H1 (cell line): ENCODE measurements around the gene SPOCK3. TPM values are rescaled to one million over a fixed set of nuclear protein-coding genes. Genes with fewer than 3 reads are reported as not detected.

ENCODE experiments used
- CTCF ChIA-PET: fragments of 300-600 bp; sonication (Branson Sonifier 250); formaldehyde crosslinking; loops from one replicate; lab custom pipeline; 2021; ENCODE audit not compliant: partially characterized antibody; lab: Charles Lee
- POLR2A ChIA-PET: fragments of 300-600 bp; sonication (Branson Sonifier 250); formaldehyde crosslinking; loops from one replicate; lab custom pipeline; 2021; ENCODE audit warnings: inconsistent platforms; ENCODE audit not compliant: partially characterized antibody; lab: Charles Lee
- DNase-seq, 2 experiments: peaks; one replicate each; pipeline versions ENCODE4 v3.0.0 to v3.0.0-alpha.2; 2010 to 2022; ENCODE audit warnings: low spot score in 2 of 2, low read depth in 1 of 2, mixed read lengths in 1 of 2
- FAIRE-seq: peaks from 2 replicates; lab custom pipeline; 2011; peaks lifted over from hg19 to GRCh38; lab: Jason Lieb, UNC
- H2AFZ ChIP-seq: 2 replicates; pipeline ENCODE4 v1.8.1; 2012; ENCODE audit warnings: low read length, inconsistent platforms
- H2AK5ac ChIP-seq: 2 replicates; pipeline ENCODE4 v1.6.1; 2013; ENCODE audit warnings: low read depth, low read length
- H2BK120ac ChIP-seq: replicated peaks from 2 replicates; pipeline ENCODE3; 2013; ENCODE audit warnings: low read depth, low read length, inconsistent platforms
- H2BK12ac ChIP-seq: 2 replicates; pipeline ENCODE4 v1.6.1; 2013; ENCODE audit warnings: low read depth, low read length
- H2BK15ac ChIP-seq: 2 replicates; pipeline ENCODE4 v1.6.1; 2013; ENCODE audit warnings: low read length
- H2BK20ac ChIP-seq: 2 replicates; pipeline ENCODE4 v1.6.1; 2013; ENCODE audit warnings: low read length
- H2BK5ac ChIP-seq: 2 replicates; pipeline ENCODE4 v1.6.1; 2013; ENCODE audit warnings: low read depth, low read length
- H3K14ac ChIP-seq: 2 replicates; pipeline ENCODE4 v1.6.1; 2013; ENCODE audit warnings: inconsistent platforms; ENCODE audit not compliant: insufficient read length
- H3K18ac ChIP-seq: 2 replicates; pipeline ENCODE4 v1.6.1; 2013; ENCODE audit warnings: low read length; ENCODE audit errors: extremely low read depth
- H3K23ac ChIP-seq: 2 replicates; pipeline ENCODE4 v1.6.1; 2013; ENCODE audit warnings: inconsistent platforms; ENCODE audit not compliant: insufficient read length
- H3K23me2 ChIP-seq: 2 replicates; pipeline ENCODE4 v1.6.1; 2013; ENCODE audit warnings: low read depth, low read length
- H3K27ac ChIP-seq: 2 replicates; pipeline ENCODE4 v1.6.1; 2011; ENCODE audit warnings: low read depth, low read length, inconsistent platforms
- H3K27me3 ChIP-seq, 4 experiments: replicated peaks in 1 of 4; 1 replicate in 1 of 4; 2 replicates in 3 of 4; pipeline versions ENCODE4 v1.6.1 to v1.8.1; 2011 to 2013; ENCODE audit warnings: low read length in 3 of 4, mild to moderate bottlenecking in 3 of 4, inconsistent platforms in 2 of 4, mixed read lengths in 2 of 4, moderate library complexity in 1 of 4; ENCODE audit not compliant: control insufficient read depth in 3 of 4, insufficient read depth in 3 of 4; ENCODE audit errors: extremely low read depth in 1 of 4
- H3K36me3 ChIP-seq, 4 experiments: 2 replicates each; pipeline versions ENCODE4 v1.6.1 to v1.8.1; 2011 to 2013; ENCODE audit warnings: mild to moderate bottlenecking in 4 of 4, low read length in 3 of 4, moderate library complexity in 2 of 4, control low read depth in 1 of 4, inconsistent platforms in 1 of 4; ENCODE audit not compliant: insufficient read depth in 4 of 4, control insufficient read depth in 2 of 4
- H3K4ac ChIP-seq: replicated peaks from 2 replicates; pipeline ENCODE3; 2013; ENCODE audit warnings: low read length, low read depth, mixed read lengths, inconsistent platforms; ENCODE audit not compliant: insufficient read length
- H3K4me1 ChIP-seq, 4 experiments: replicated peaks in 1 of 4; 1 replicate in 1 of 4; 2 replicates in 3 of 4; pipeline versions ENCODE4 v1.6.1 to v1.8.1; 2011 to 2013; ENCODE audit warnings: low read length in 3 of 4, inconsistent platforms in 2 of 4, mixed read lengths in 1 of 4; ENCODE audit not compliant: insufficient read depth in 4 of 4, control insufficient read depth in 3 of 4
- H3K4me2 ChIP-seq, 2 experiments: 2 replicates each; pipeline versions ENCODE4 v1.6.1 to v1.8.1; 2011 to 2013; ENCODE audit warnings: low read depth in 2 of 2, low read length in 2 of 2, control low read depth in 1 of 2, inconsistent platforms in 1 of 2, mild to moderate bottlenecking in 1 of 2; ENCODE audit not compliant: insufficient read depth in 1 of 2
- H3K4me3 ChIP-seq, 4 experiments: fragments of 200-600, 300-600 bp in 1 of 4; sonication (generic), shearing (Covaris generic), sonication (Bioruptor Twin) in 1 of 4; 2 replicates each; pipeline versions ENCODE4 v1.5.1 to v1.8.1; 2011 to 2016; ENCODE audit warnings: low read length in 4 of 4, low read depth in 3 of 4, control low read depth in 2 of 4, inconsistent platforms in 2 of 4, mild to moderate bottlenecking in 2 of 4, mixed read lengths in 1 of 4, moderate library complexity in 1 of 4; ENCODE audit not compliant: insufficient read depth in 2 of 4; ENCODE audit errors: extremely low read depth in 1 of 4
- H3K56ac ChIP-seq: replicated peaks from 2 replicates; pipeline ENCODE3; 2013; ENCODE audit warnings: low read depth, mild to moderate bottlenecking, mixed read lengths, low read length, inconsistent platforms; ENCODE audit not compliant: insufficient read length
- H3K79me1 ChIP-seq: 2 replicates; pipeline ENCODE4 v1.6.1; 2013; ENCODE audit warnings: low read depth, low read length, control low read depth
- H3K79me2 ChIP-seq, 2 experiments: 2 replicates each; pipeline versions ENCODE4 v1.6.1 to v1.8.1; 2012 to 2013; ENCODE audit warnings: low read length in 2 of 2, mild to moderate bottlenecking in 2 of 2, inconsistent platforms in 1 of 2; ENCODE audit not compliant: insufficient read depth in 2 of 2, control insufficient read depth in 1 of 2
- H3K9ac ChIP-seq, 4 experiments: replicated peaks in 1 of 4; 1 replicate in 1 of 4; 2 replicates in 3 of 4; pipeline versions ENCODE4 v1.6.1 to v1.8.1; 2011 to 2013; ENCODE audit warnings: low read depth in 3 of 4, low read length in 3 of 4, control low read depth in 2 of 4, mild to moderate bottlenecking in 2 of 4, moderate library complexity in 2 of 4, inconsistent platforms in 1 of 4; ENCODE audit errors: extremely low read depth in 1 of 4
- H3K9me3 ChIP-seq, 2 experiments: 2 replicates each; pipeline versions ENCODE4 v1.6.1 to v1.8.1; 2012 to 2013; ENCODE audit warnings: mild to moderate bottlenecking in 2 of 2, moderate library complexity in 2 of 2, control low read depth in 1 of 2, inconsistent platforms in 1 of 2, low read depth in 1 of 2, low read length in 1 of 2, mixed read lengths in 1 of 2; ENCODE audit not compliant: insufficient read depth in 2 of 2
- H4K20me1 ChIP-seq, 2 experiments: replicated peaks in 1 of 2; 2 replicates each; pipeline versions ENCODE3 to v1.8.1; 2011 to 2013; ENCODE audit warnings: inconsistent platforms in 2 of 2, low read length in 2 of 2, mild to moderate bottlenecking in 1 of 2; ENCODE audit not compliant: insufficient read depth in 2 of 2, control insufficient read depth in 1 of 2
- H4K5ac ChIP-seq: 2 replicates; pipeline ENCODE4 v1.6.1; 2013; ENCODE audit warnings: low read length, low read depth, mixed read lengths, inconsistent platforms; ENCODE audit not compliant: insufficient read length
- H4K8ac ChIP-seq: 2 replicates; pipeline ENCODE4 v1.8.0; 2013; ENCODE audit warnings: mild to moderate bottlenecking, moderate library complexity, low read length, inconsistent platforms; ENCODE audit not compliant: insufficient read depth; ENCODE audit errors: extremely low read depth
- H4K91ac ChIP-seq: replicated peaks from 2 replicates; pipeline ENCODE3; 2013; ENCODE audit warnings: low read length, mixed read lengths, inconsistent platforms; ENCODE audit not compliant: insufficient read length
- CBX8 ChIP-seq: fragments of 300-800, 300-1000 bp; sonication (generic); IDR thresholded peaks from 2 replicates; pipeline ENCODE4 v1.7.1; 2016; ENCODE audit warnings: low read depth, low read length, borderline replicate concordance
- CHD1 ChIP-seq: IDR thresholded peaks from 2 replicates; pipeline ENCODE4 v1.6.1; 2012; ENCODE audit warnings: low read depth, low read length, improper control_type of control experiment
- CREB1 ChIP-seq: IDR thresholded peaks from 2 replicates; pipeline ENCODE4 v1.6.1; 2012; ENCODE audit warnings: inconsistent platforms
- CTCF ChIP-seq, 3 experiments: IDR thresholded peaks; 1 replicate in 2 of 3; 2 replicates in 1 of 3; pipeline versions ENCODE4 v1.5.1 to v1.6.1; 2011; ENCODE audit warnings: low read length in 3 of 3, mild to moderate bottlenecking in 3 of 3, inconsistent platforms in 2 of 3, low read depth in 1 of 3, moderate library complexity in 1 of 3; ENCODE audit not compliant: insufficient read depth in 1 of 3; ENCODE audit errors: control extremely low read depth in 1 of 3
- GTF2F1 ChIP-seq: IDR thresholded peaks from 2 replicates; pipeline ENCODE4 v1.6.1; 2012; ENCODE audit warnings: low read depth, low read length, improper control_type of control experiment, borderline replicate concordance
- JUN ChIP-seq: IDR thresholded peaks from 2 replicates; pipeline ENCODE4 v1.6.1; 2011; ENCODE audit warnings: low read depth, mild to moderate bottlenecking, improper control_type of control experiment, low read length
- POLR2A ChIP-seq, 2 experiments: IDR thresholded peaks; 1 replicate in 1 of 2; 2 replicates in 1 of 2; pipeline ENCODE4 v1.6.1; 2011; ENCODE audit warnings: low read depth in 2 of 2, low read length in 2 of 2, mild to moderate bottlenecking in 2 of 2; ENCODE audit errors: control extremely low read depth in 1 of 2
- RAD21 ChIP-seq, 2 experiments: IDR thresholded peaks in 1 of 2; conservative IDR thresholded peaks in 1 of 2; 2 replicates each; pipeline ENCODE4 v1.6.1; 2011; ENCODE audit warnings: low read depth in 2 of 2, low read length in 2 of 2, improper control_type of control experiment in 1 of 2, inconsistent platforms in 1 of 2, mild to moderate bottlenecking in 1 of 2, moderate library complexity in 1 of 2
- SIX5 ChIP-seq: IDR thresholded peaks from 2 replicates; pipeline ENCODE4 v1.6.1; 2011; ENCODE audit warnings: mild to moderate bottlenecking, low read depth, low read length
- TCF12 ChIP-seq: IDR thresholded peaks from 2 replicates; pipeline ENCODE4 v1.6.1; 2011; ENCODE audit warnings: low read depth, mild to moderate bottlenecking, low read length
- ZNF274 ChIP-seq: IDR thresholded peaks from 2 replicates; pipeline ENCODE4 v1.7.0; 2012; ENCODE audit warnings: low read length, borderline replicate concordance; ENCODE audit errors: extremely low read depth
- WGBS, 2 experiments: shearing (Covaris generic) in 1 of 2; methylation state at CpG; one replicate each; pipeline versions ENCODE4 v1.1.6 to v1.1.7; 2013 to 2015; ENCODE audit warnings: low lambda C conversion rate in 2 of 2, mixed read lengths in 2 of 2, inconsistent platforms in 1 of 2, low coverage in 1 of 2, missing lambda C conversion rate in 1 of 2; ENCODE audit not compliant: insufficient replicate concordance in 2 of 2, insufficient coverage in 1 of 2, insufficient read length in 1 of 2; ENCODE audit errors: extremely low coverage in 1 of 2, missing lambda C conversion rate in 1 of 2; 5-methylcytosine and 5-hydroxymethylcytosine counted together
- polyA plus RNA-seq, 7 experiments: library from polyadenylated mRNA; depleted of rRNA in 3 of 7; stranded (reverse) in 5 of 7; unstranded in 2 of 7; fragments of >200 nt in 5 of 7; fragments of 200-250 nt in 2 of 7; gene quantifications; 1 replicate in 5 of 7; 2 replicates in 1 of 7; 4 replicates in 1 of 7; pipeline versions ENCODE4 v1.2.1 to v1.2.3, GENCODE V29; 2011 to 2013; ENCODE audit warnings: missing spikeins in 2 of 7, mixed read lengths in 2 of 7
- total RNA-seq: library from RNA; stranded (reverse); fragmentation: NEBNext Ultra II Directional; extraction: Animal tissue kit (Norgen Biotek cat#: 25700); gene quantifications from 2 replicates; pipeline ENCODE4 v1.2.1, GENCODE V29; 2021

SPOCK3 gene
- total and polyA plus RNA-seq, 2 of the 8 experiments (the other 6 are each of a cell fraction or from before 2014, with no cell fraction given), result 0.14 to 0.60 TPM

- 100% methylated on average over 1 of the region's 1 CpG; no CpG with 5 or more reads in 1 of the 2 experiments for WGBS, 2 experiments
- no peak for FAIRE-seq
- Histone ChIP-seq H3K4me2 (no peak overlapping the region), H2AK5ac (no peak overlapping the region), H2BK15ac (no peak overlapping the region), H2BK5ac (no peak overlapping the region), H3K4me1 (no peaks in the 10 kb centered on the region), H3K23ac (no peak overlapping the region), H3K4me3 (no peak overlapping the region), H4K5ac (no peak overlapping the region), H2BK120ac (no peak overlapping the region), H3K9ac (no peak overlapping the region), H3K27ac (no peak overlapping the region), H3K79me1 (no peaks in the 10 kb centered on the region), H3K23me2 (no peaks in the 10 kb centered on the region), H4K91ac (no peak overlapping the region), H2AFZ (no peak overlapping the region), H3K79me2 (no peaks in the 10 kb centered on the region), H2BK20ac (no peak overlapping the region), H4K8ac (no peak overlapping the region), H2BK12ac (no peak overlapping the region), H3K18ac (no peak overlapping the region), H3K56ac (no peak overlapping the region), H3K27me3 (no peaks in the 10 kb centered on the region), H3K36me3 (no peaks in the 10 kb centered on the region), H3K4ac (no peak overlapping the region), H3K9me3 (no peaks in the 10 kb centered on the region), H3K14ac (no peak overlapping the region), H4K20me1 (no peaks in the 10 kb centered on the region)
- ChIA-PET POLR2A (no interaction called here), CTCF (interaction anchor here (0.6 to 1.3 kb wide), 3 partner anchors 8 to 43 kb away, joined by 3 to 4 read pairs (median 3); no protein-coding TSS in a partner anchor)
- no peak for DNase-seq
- TF ChIP-seq SIX5, result no peak
- TF ChIP-seq RAD21 (IDR thresholded peaks at IDR 0.05 in 1 of 2, conservative IDR thresholded peaks at IDR 0.05 in 1 of 2; ENCODE audit: low read depth in 2 of 2, low read length in 2 of 2), result no peak
- TF ChIP-seq CREB1, result no peak
- no peak for TF ChIP-seq GTF2F1
- no peak for TF ChIP-seq TCF12
- no peak for TF ChIP-seq CHD1
- no peak for TF ChIP-seq ZNF274
- TF ChIP-seq CBX8, result no peak
- no peak for TF ChIP-seq CTCF (IDR thresholded peaks at IDR 0.05; ENCODE audit: control extremely low read depth in 1 of 3, insufficient read depth in 1 of 3, low read depth in 1 of 3, low read length in 3 of 3)
- TF ChIP-seq JUN, result no peak
- TF ChIP-seq POLR2A (IDR thresholded peaks at IDR 0.05; ENCODE audit: control extremely low read depth in 1 of 2, low read depth in 2 of 2, low read length in 2 of 2), result no peak
Measured at GRCh38 chr4:167196344-167197012, 37.8 kb downstream of the SPOCK3 start.
